Neural cell (in vitro differentiated cells): Measurements from ENCODE around the gene FNBP1L. TPM values are rescaled to one million over a fixed set of nuclear protein-coding genes. Genes with fewer than 3 reads are reported as not detected.

Experiments used
- H2AFZ ChIP-seq: fragments of 200-600, 300-800 bp; sonication (generic), shearing (Covaris generic); 2 replicates; pipeline ENCODE4 v1.6.0; 2014; ENCODE audit warnings: low read depth, mild to moderate bottlenecking, antibody characterized with exemption, low read length, moderate library complexity
- H3F3A ChIP-seq: fragments of 200-600 bp; shearing (Covaris generic); 2 replicates; pipeline ENCODE4 v1.6.1; 2016; ENCODE audit warnings: mild to moderate bottlenecking, moderate library complexity, mixed read lengths, antibody characterized with exemption, low read length; ENCODE audit not compliant: insufficient read depth, poor library complexity, severe bottlenecking
- H3K27ac ChIP-seq: fragments of 200-600, 300-800 bp; sonication (generic), shearing (Covaris generic); 2 replicates; pipeline ENCODE4 v1.5.1; 2014; ENCODE audit warnings: mild to moderate bottlenecking, low read length, moderate library complexity
- H3K27me3 ChIP-seq: fragments of 300-800, 200-600 bp; sonication (generic), shearing (Covaris generic); 2 replicates; pipeline ENCODE4 v1.6.0; 2014; ENCODE audit warnings: mild to moderate bottlenecking, low read depth, low read length, moderate library complexity; ENCODE audit not compliant: insufficient read depth
- H3K36me3 ChIP-seq: fragments of 300-800, 200-600 bp; sonication (generic), shearing (Covaris generic); 2 replicates; pipeline ENCODE4 v1.5.1; 2014; ENCODE audit warnings: mild to moderate bottlenecking, antibody characterized with exemption, low read length, moderate library complexity; ENCODE audit not compliant: insufficient read depth
- H3K4me2 ChIP-seq: fragments of 300-800, 200-600 bp; sonication (generic), shearing (Covaris generic); 2 replicates; pipeline ENCODE4 v1.6.0; 2014; ENCODE audit warnings: mild to moderate bottlenecking, low read length
- H3K4me3 ChIP-seq: fragments of 300-800, 200-600 bp; sonication (generic), shearing (Covaris generic); 2 replicates; pipeline ENCODE4 v1.5.1; 2014; ENCODE audit warnings: mild to moderate bottlenecking, low read length, moderate library complexity
- H3K79me2 ChIP-seq: fragments of 200-600 bp; shearing (Covaris generic); replicated peaks from 2 replicates; pipeline ENCODE4 v1.6.0; 2014; ENCODE audit warnings: mild to moderate bottlenecking, low read length, moderate library complexity; ENCODE audit not compliant: insufficient read depth
- H3K9ac ChIP-seq: fragments of 300-800, 200-600 bp; sonication (generic), shearing (Covaris generic); 2 replicates; pipeline ENCODE4 v1.6.1; 2016; ENCODE audit warnings: mild to moderate bottlenecking, low read length, mixed read lengths
- H3K9me2 ChIP-seq: fragments of 200-600 bp; shearing (Covaris generic); 2 replicates; pipeline ENCODE4 v1.6.1; 2016; ENCODE audit warnings: mild to moderate bottlenecking, low read length, mixed read lengths; ENCODE audit not compliant: insufficient read depth
- H3K9me3 ChIP-seq: fragments of 200-600, 300-800 bp; sonication (generic), shearing (Covaris generic); 2 replicates; pipeline ENCODE4 v1.6.1; 2016; ENCODE audit warnings: mild to moderate bottlenecking, mixed run types, low read length, moderate library complexity, mixed read lengths
- H4K20me1 ChIP-seq: fragments of 200-600 bp; shearing (Covaris generic); 2 replicates; pipeline ENCODE4 v1.6.1; 2016; ENCODE audit warnings: mild to moderate bottlenecking, mixed run types; ENCODE audit not compliant: insufficient read depth
- CTCF ChIP-seq: fragments of 450-650 bp; IDR thresholded peaks from 2 replicates; pipeline ENCODE4 v1.5.1; 2014; ENCODE audit warnings: antibody characterized with exemption, mild to moderate bottlenecking, moderate library complexity; ENCODE audit not compliant: poor library complexity, severe bottlenecking
- EP300 ChIP-seq: fragments of 450-650 bp; conservative IDR thresholded peaks from 2 replicates; pipeline ENCODE4 v1.6.1; 2014; ENCODE audit warnings: antibody characterized with exemption, mild to moderate bottlenecking, moderate library complexity; ENCODE audit not compliant: poor library complexity, severe bottlenecking
- EZH2 ChIP-seq: fragments of 200-600, 300-800 bp; shearing (Covaris generic), sonication (generic); IDR thresholded peaks from 2 replicates; pipeline ENCODE4 v1.6.1; 2014; ENCODE audit warnings: antibody characterized with exemption, low read length, borderline replicate concordance, mild to moderate bottlenecking; ENCODE audit not compliant: insufficient read depth, poor library complexity, severe bottlenecking
- MXI1 ChIP-seq: fragments of 450-650 bp; conservative IDR thresholded peaks from 2 replicates; pipeline ENCODE4 v1.6.1; 2014; ENCODE audit warnings: antibody characterized with exemption, mild to moderate bottlenecking; ENCODE audit not compliant: poor library complexity, severe bottlenecking
- POLR2AphosphoS5 ChIP-seq: IDR thresholded peaks from 2 replicates; pipeline ENCODE4 v1.6.1; 2012
- RAD21 ChIP-seq: fragments of 450-650 bp; conservative IDR thresholded peaks from 2 replicates; pipeline ENCODE4 v1.6.1; 2014; ENCODE audit warnings: antibody characterized with exemption, mild to moderate bottlenecking, moderate library complexity
- REST ChIP-seq: IDR thresholded peaks from 2 replicates; pipeline ENCODE4 v1.6.1; 2012; ENCODE audit warnings: borderline replicate concordance
- SMC3 ChIP-seq: fragments of 450-650 bp; conservative IDR thresholded peaks from 2 replicates; pipeline ENCODE4 v1.6.1; 2014; ENCODE audit warnings: antibody characterized with exemption, mild to moderate bottlenecking, moderate library complexity; ENCODE audit not compliant: poor library complexity
- TAF1 ChIP-seq: IDR thresholded peaks from 2 replicates; pipeline ENCODE4 v1.6.1; 2012; ENCODE audit warnings: low read depth
- polyA plus RNA-seq: library from polyadenylated mRNA; depleted of rRNA; stranded (reverse); fragments of >200 nt; gene quantifications from 2 replicates; pipeline ENCODE4 v1.2.3, GENCODE V29; 2014

Gene FNBP1L
- polyA plus RNA-seq, 1 donor from 2014 or later: 1,044 TPM

- Histone ChIP-seq H3K36me3 (no peaks in the 10 kb centered on the region), H3K4me2 (no peak overlapping the region), H3K9me3 (no peaks in the 10 kb centered on the region), H3K27ac (peak overlapping the region; percentile 97), H3K27me3 (no peaks in the 10 kb centered on the region), H3K4me3 (peak overlapping the region; percentile 95), H3F3A (no peaks in the 10 kb centered on the region), H4K20me1 (peaks cover 9% of the 10 kb centered on the region), H3K79me2 (peaks cover 51% of the 10 kb centered on the region), H3K9ac (peak overlapping the region; percentile 98), H3K9me2 (no peaks in the 10 kb centered on the region), H2AFZ (peak overlapping the region; percentile 83)
- TF ChIP-seq REST: peak; percentile 79
- TF ChIP-seq TAF1: peak; percentile 12
- TF ChIP-seq POLR2AphosphoS5: peak; percentile 41
- no peak for TF ChIP-seq MXI1
- TF ChIP-seq RAD21: peak; percentile 7
- TF ChIP-seq CTCF: no peak
- TF ChIP-seq EZH2: no peak
- TF ChIP-seq SMC3: peak; percentile 0
- TF ChIP-seq EP300: no peak
These were observed 519 bp downstream of the FNBP1L start for GRCh38 chr1:93448292-93448982.

GRCh38 chr1:93448983-93449804, 1.3 kb downstream of the FNBP1L start:
- TF ChIP-seq REST (no peak), EZH2 (no peak), RAD21 (peak; percentile 19), TAF1 (no peak), SMC3 (peak; percentile 37), EP300 (no peak), MXI1 (peak; percentile 32), CTCF (peak; percentile 49), POLR2AphosphoS5 (no peak)
- peaks cover 59% of the 10 kb centered on the region for H3K79me2 ChIP-seq
- no peaks in the 10 kb centered on the region for H3F3A ChIP-seq
- no peaks in the 10 kb centered on the region for H3K9me3 ChIP-seq
- H3K4me3 ChIP-seq: peak overlapping the region; percentile 95
- H3K9me2 ChIP-seq: no peaks in the 10 kb centered on the region
- H3K27ac ChIP-seq: peak overlapping the region; percentile 97
- peaks cover 17% of the 10 kb centered on the region for H4K20me1 ChIP-seq
- no peaks in the 10 kb centered on the region for H3K36me3 ChIP-seq
- H2AFZ ChIP-seq: peak overlapping the region; percentile 83
- peak overlapping the region; percentile 91 for H3K4me2 ChIP-seq
- H3K9ac ChIP-seq: peak overlapping the region; percentile 98
- H3K27me3 ChIP-seq: no peaks in the 10 kb centered on the region
